IPS-NIHi11 (cell line): ENCODE data around the gene TBPL1.
"Not testable (repeated sequence)": the region's sequence is repeated elsewhere in the genome, so short reads cannot be mapped to it uniquely, and the experiment has no call there.

Source experiments
- DNase-seq: peaks from one replicate; pipeline ENCODE4 v3.0.0; 2012; ENCODE audit warnings: mixed read lengths, low spot score

TBPL1 gene

DNA sequence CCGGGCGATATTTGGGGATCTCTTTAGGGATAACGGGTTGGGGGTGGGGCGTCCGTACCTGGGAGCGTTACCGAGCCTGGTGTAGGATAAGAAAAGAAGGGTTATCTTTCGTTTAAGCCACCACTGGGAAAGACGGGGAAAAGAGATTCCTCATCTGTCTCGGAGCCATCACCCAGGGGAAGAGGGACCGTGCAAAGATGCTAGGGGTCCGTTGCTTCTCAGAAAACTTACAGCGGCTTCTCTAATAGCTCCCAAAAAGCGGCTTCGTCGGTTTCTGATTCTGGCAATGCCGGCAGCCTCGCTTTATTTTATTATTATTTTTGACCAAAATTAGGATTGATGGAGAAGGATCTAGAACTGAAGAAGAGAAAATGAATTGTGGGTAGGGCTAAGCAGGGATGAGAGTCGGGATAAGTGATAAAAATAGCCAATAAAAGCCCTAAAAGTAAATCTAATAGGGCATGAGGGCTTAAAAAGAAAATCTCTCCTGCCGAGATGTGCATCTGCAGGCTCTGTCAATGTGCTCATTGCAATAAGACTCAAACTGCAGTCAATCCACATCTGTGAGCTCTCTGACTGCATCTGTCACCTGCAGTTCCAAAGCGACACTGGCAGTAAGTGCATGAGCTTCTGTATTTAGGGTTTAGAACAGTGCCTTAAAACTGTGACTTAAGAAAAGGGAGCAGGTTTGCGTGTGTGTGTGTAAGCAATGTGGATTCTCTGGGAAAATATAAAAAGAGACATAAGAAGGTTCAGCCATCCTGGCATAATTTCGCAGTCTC lies 801 bp downstream of the TBPL1 start:
- no peak for DNase-seq

DNA sequence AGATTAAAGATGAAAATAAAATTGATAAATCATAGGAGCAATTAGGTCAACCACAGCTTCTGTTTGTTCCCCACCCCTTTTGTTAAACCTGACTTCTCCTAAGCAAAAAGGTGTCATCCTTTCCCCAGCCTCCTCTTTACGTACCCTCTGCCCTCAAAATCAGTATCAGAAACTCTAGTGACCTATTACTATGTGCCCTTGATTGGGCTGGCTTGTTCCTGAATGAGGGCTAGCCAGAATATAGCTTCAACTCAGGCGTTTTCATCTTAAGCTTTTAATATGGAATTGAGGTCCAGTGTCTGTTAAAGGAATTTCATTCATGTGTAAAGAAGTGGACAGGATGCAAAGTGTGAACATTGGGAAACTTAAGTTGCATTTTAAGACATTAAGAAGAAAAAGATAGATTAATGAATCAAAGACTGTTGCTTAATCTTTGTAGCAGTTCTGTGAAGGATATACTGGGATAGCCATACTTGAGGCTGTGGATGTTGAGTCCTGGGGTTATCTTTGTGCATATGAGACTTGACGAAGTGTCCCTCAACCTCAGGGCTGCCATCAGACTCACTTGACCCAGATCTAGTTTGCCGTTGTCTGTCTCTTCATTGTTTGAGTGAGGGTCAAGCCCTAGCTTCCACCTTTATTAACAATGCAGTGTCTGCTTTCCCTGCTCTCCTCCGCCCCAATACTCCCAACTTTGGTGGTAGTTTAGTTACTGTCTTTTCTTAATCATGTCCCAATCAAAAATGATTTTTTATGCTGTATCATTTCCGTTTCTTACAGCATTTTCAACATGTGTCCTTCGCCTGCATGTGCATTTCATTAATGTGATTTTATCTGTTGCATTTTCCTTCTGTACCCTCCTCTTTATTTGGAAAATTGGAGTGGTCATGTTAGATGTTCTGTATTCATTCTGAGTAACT lies 1.9 kb downstream of the TBPL1 start:
- no peak for DNase-seq

DNA sequence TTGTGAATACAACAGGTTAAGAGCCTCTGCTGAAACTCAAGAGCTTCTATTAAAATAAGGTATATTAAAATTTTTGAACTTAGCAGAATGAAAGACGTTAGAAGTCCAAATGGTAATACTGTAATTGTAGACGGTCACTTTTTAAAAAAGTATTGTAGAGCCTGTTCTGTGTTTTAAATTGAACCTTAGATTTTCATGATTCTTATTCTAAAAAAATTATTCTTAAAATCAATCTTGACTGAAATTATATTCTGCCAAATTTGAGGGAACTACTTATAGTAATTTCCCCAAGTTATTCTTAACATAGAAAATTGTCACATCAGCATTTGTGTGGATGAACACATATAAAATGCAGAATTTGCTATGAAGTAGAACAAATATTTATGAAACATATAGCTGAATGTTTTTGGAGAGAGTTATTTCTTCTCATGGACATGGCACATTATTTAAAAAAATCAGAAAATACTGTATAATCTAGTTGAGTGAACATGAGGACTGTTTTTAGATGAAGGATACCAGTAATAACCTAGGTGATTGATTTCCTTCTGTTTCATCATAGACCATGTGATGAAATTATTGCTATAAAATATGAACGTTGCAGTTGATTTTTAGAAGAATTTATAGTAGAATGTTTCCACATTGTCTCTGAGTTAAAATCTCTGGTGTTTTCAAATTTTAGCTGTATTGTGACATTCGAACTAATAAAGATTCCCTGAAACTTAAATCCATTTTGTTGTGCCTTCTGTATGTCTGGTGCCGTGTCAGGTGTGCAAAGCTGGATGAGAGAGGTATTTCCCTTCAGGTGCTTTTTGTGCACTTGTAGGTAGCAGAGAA lies 2.8 kb downstream of the TBPL1 start:
- no peak for DNase-seq

DNA sequence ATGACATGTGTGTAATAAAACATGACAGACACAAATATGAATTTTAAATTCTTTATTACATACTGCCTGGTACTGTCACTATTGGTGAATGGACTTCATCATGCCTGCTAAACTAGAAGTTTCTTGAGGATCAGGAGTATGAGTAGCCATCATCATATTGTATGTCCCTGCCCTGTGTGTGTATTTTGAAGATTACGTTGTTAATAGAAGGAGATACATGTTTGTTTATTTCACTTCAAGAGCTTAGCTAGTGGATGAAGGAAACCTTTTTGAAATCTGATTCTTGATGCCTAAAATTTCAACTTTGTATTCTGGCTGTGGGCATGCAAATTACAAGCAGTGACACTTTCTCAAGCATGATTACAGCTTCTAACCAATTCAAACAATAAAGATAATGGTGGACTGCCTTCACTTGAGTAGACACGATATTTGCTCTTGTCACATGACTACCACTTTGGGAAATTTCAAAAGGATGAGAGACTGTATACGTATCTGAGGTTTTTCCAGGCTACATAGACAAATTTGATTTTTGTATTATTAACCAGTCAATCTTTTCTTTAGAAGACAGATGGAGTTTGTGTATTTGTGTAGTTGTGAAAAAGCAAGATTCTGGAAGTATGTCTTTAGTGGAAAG lies 3.5 kb downstream of the TBPL1 start:
- no peak for DNase-seq

DNA sequence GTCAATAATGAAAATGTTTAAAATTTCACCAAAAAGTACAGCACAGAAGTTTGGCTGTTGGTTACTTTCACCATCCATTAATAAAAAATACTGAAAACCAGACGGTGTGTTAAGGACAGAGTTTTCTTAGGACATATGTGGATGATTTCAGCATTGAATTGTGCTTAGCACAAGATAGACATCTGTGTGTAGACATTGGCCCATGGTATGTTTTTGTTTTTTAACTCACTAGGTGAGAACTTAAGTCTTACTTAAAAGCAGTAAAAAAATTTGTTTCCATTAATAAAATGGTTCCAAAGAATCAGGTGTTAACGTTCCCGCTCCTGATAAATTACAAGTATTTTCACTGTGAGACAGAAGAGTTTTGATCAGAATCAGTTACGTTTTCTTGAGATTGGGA lies 4.2 kb downstream of the TBPL1 start:
- no peak for DNase-seq

DNA sequence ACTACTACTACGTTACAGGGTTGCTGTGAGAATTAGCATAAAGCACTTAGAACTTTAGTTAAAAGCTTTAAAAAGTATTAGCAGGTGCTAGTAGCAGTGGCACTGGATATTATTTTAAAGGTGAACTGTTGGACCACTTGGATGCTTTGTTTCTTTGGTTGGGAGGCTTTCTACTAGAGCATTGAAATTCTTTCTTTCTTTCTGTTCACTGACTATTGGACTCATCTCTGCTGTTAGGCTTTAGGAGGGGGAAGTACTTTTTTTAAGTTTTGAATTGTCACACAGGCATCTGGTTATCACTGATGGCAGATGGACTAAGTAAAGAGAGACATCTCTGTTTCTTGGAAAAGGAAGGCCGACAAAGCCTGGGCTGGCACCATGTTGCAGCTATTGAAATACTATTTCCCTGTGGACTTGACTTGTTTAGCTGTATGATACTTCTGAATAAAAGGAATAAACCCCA lies 4.8 kb downstream of the TBPL1 start:
- DNase-seq, result no peak

DNA sequence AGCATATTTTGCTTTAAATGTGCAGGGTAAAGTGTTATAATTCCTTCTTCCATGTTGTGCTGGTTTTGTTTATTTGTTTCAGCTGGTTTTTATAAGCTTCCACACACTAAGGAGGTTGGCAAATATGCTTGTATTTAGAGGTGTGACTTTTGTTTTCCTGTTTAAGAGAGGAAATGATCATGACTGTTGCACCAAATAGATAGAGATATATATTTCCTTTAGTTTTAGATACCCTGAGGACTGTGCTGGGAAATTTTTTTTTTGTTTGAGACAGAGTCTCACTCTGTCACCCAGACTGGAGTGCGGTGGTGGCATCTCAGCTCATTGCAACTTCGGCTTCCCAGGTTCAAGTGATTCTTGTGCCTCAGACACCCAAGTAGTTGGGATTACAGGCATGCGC lies 5.8 kb downstream of the TBPL1 start:
- no peak for DNase-seq

DNA sequence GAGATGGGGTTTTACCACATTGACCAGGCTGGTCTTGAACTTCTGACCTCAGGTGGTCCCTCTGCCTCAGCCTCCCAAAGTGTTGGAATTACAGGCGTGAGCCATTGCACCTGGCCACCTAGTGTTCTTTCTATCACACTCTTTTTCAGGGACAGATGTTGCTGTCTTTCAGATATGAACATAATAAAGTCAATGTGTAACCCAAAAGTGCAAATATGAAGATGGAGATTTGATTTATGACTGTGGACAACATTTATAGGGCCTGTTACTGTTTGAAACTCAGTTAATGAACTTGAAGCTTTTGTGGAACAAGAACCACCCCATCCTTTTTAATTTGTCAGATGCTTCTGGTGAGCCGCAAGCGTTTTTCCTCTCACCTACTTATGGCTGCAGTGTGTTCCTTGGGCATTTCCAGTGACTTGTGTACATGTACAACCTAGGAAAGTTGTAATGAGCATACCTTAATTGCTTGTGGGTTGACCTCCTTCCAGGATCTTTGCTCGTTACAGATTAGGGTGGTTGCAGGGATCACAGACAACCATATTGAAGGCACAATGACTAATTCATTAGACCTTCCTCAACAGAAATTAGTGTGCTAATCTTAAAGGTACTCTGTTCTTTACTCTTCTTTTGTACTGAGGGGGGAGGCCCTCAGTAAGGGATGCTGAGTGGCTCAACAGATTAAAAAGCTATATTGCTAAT lies 6.8 kb downstream of the TBPL1 start:
- DNase-seq, result no peak

DNA sequence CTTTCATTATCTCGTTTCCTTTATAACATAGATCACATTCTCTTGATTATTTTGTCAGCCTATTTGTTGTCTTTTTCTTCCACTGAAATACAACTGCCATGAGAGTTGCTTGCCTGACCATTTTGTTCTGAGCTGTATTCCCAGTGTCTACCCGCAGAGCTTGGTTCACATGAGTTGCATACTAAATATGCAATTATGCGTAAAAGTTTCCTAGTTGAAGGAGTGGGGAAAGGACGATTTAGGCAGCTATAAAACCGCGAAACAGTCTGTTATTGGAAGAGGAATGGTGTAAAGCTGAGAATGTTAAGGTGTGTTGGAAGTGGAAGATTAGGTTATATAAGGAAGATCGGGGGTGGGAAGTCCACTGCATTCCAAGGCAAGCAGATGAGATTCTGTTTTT lies 8.8 kb downstream of the TBPL1 start:
- DNase-seq, result no peak

DNA sequence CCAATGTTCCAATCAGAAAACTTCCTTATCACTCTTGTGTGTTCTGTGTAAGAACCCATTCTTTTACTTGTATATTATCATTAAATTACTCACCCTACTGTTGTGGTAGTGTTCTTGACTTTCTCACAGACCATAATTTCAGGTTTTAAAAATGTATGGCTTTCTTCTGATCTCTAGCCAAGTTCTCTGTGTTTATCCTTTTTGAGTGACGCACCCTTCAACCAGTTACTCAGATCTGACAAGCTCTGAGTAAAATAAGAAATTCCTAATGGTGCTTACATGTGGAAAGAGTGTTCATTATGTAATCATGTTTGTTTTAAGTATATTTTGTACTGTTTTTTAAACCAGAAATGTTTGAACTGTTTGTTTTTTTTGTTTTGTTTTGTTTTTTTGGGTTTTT lies 11.0 kb downstream of the TBPL1 start:
- no peak for DNase-seq

DNA sequence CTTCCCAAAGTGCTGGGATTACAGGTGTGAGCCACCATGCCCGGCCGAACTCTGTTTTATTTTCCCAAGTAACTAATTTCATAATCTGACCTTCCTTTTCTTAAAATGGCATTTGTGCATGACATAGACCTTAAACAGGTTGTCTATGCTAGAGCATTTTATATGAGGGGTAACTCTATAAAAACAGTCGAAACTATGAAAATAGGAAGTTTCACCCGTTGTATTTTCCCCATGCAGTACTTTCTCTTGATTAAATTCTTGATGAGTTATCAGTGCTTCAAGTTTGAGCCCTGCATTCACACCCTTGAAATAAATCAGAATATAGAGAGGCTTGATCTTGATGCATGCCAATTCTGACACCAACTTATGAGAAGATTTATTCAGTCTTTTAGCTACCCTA lies 11.7 kb downstream of the TBPL1 start:
- no peak for DNase-seq

DNA sequence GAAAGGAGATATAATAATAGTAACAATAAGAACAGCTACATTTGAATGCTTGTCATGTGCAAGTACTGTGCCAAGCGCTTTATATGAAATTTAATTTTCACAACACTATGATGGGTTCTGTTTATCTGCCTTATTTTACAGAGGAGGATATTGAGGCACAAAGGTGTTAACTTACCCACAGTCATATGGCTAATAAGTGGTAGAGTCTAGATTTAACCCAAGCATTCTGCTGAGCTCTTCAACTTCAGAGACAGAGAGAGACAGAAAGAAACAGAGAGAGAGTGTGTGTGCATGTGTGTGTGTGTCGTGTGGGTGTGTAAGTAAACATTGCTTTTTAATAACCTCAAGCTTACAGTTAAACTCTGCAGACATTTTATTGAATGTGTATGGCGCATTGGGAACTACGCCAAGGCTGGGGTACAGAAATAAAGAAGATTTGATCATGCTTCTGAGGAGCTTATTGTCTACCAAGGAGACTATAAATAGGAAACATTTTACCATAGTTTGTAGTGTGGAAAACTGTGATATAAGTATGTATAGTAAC lies 12.9 kb downstream of the TBPL1 start:
- DNase-seq, result no peak

DNA sequence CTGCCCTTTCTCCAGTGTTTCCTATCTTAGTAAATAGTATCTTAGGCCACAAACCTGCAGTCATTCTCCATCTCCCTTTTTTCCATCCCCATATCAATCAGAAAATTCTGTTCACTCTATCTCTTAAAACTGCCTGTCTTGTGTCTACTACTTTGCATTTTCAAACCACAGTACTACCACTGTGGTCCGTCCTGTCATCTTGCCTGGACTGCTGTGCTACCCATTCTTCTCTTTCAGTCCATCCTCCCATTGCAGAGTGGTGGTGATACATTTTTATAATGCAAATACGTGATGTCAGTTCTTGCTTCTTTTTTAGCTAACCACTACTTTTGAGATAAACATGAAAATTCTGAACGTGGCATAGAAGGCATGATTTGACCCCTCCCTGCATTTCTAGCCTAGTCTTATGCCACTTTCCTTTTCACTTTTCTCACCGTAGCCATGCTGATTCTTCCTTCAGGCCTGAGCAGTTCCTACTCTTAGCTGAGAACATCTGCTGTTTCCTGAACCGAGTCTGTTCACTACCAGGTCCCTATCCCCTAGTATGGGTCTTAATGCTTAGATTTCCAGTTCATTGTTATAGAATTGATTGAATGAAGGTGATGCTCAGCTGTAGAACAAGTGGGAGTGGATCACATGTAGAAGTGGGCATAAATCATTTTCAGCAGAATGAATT lies 13.8 kb downstream of the TBPL1 start:
- DNase-seq, result no peak

DNA sequence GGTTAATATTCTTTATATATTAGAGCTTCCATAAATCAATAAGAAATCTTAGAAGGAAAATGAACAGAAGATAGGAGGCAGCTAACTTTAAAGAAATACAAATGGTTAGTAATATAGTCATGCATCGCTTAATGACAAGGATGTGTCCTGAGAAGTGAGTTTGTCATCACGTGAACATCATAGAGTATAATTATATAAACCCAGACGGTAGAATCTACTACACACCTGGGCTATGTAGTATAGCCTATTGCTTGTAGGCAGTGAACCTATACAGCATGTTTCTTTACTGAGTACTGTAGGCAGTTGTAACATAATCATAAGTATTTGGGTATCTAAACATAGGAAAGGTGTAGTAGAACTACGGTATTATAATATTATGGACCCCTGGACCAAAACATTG lies 14.3 kb downstream of the TBPL1 start:
- no peak for DNase-seq

DNA sequence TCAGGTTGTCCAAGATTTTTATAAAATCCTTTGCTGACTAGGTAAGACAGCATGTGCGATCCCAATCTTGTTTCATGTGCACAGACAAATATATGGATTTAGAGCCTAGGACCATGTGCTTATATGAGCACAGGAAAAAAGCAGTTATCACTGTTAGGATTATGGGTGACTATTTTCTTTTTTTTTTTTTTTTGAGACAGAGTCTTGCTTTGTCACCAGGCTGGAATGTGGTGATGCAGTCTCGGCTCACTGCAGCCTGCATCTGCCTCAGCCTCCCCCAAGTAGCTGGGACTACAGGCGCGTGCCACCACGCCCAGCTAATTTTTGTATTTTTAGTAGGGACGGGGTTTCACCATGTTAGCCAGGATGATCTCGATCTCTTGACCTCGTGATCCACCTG lies 14.8 kb downstream of the TBPL1 start:
- DNase-seq, result not testable (repeated sequence)

DNA sequence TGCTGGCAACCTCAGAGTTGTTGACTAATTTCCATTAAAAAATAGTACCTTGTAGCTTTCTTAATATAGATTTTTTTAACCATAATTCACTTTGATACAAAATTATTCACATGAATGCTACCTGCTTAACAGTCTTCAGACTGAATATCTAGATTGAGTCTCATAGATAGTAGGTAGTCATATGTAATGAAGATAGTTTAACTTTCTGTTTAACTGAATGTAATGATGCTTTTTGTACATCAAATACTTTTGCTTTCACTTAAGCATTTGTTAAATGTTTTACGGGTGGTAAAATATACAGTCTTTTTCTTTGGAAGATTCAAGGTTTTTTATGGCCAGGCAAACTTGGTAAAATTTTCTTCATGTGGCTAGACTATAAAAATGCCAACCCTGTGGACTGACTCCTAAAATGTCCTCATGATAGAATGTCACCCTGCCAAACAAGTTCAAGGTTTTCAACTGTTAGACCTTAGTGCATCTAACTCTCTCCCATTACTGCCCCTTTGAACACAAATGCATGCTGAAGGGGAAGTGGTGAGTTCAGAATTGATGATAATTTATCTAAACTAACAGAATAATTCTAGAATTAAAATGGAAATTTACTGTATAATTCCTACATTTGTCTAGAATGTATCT lies 16.4 kb downstream of the TBPL1 start:
- no peak for DNase-seq

DNA sequence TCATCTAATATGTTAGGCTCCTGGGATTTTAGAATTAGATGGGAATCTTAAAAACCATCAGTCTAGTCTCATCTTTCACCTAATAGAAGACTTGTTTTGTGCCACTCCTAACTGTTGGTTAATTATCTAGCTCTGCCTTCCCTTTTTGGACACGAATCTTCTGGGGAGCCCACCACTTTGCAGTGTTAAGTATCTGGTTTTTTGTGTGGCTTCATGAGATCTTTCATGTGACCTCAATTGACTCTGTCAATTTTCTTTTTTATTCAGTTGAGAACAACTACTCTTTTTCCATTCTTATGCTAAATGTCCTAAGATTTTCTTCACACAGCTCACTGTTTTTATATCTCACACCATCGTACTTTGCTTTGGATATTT lies 16.9 kb downstream of the TBPL1 start:
- DNase-seq, result no peak

DNA sequence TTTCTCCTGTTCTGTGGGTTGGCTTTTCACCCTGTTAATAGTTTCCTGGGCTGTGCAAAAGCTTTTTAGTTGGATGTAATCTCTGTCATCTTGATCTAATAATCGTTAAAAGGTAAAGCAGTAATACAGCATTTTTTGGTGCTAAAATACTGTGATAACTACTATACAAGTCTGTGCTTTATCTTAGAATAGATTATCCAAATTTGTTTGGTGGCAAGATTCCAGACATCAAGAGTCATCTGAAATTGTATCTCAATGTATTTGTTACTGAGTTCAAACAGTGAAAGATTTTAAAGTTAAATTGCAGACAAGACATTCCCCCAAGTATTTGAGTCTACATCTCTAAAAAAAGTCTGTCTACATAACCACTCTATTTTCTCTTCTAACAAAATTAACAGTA lies 18.8 kb downstream of the TBPL1 start:
- DNase-seq, result no peak

DNA sequence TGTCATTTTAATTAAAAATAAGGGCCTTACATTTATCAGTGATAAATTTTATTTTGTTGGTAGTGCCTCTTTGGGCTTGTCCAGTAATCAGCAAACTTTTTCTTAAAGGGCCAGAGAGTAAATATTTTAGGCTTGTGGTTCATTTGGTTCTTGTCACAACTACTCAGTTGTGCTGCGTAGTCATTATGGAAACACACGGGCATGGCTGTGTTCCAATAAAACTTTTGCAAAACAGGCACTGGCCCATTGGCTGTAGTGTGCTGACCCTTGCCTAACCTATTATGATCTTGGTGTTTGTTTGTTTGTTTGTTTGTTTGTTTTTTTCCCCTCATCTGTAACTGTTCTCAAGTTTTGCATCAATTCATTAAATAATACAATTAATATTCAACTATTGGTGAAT lies 19.4 kb downstream of the TBPL1 start:
- DNase-seq, result no peak
